Osteocyte (in vitro differentiated cells): ENCODE results near the gene SDK2. TPM values are rescaled to one million over a fixed set of nuclear protein-coding genes. Genes with fewer than 3 reads are reported as not detected.

Experiments used
- DNase-seq: peaks from one replicate; pipeline ENCODE4 v3.0.0; 2021; ENCODE audit warnings: mixed read lengths; ENCODE audit not compliant: unreplicated experiment; ENCODE audit errors: extremely low spot score
- H3K27ac Mint-ChIP-seq: one replicate; pipeline ENCODE4 v1.8.0; 2021; ENCODE audit warnings: mild to moderate bottlenecking, mixed read lengths; ENCODE audit not compliant: unreplicated experiment
- H3K27me3 Mint-ChIP-seq: one replicate; pipeline ENCODE4 v1.8.0; 2021; ENCODE audit warnings: mixed read lengths; ENCODE audit not compliant: unreplicated experiment
- H3K36me3 Mint-ChIP-seq: one replicate; pipeline ENCODE4 v1.8.0; 2021; ENCODE audit warnings: mixed read lengths; ENCODE audit not compliant: unreplicated experiment
- H3K4me1 Mint-ChIP-seq: one replicate; pipeline ENCODE4 v1.8.0; 2021; ENCODE audit warnings: mixed read lengths; ENCODE audit not compliant: unreplicated experiment
- H3K4me3 Mint-ChIP-seq: one replicate; pipeline ENCODE4 v1.8.0; 2021; ENCODE audit warnings: mild to moderate bottlenecking, moderate library complexity, mixed read lengths; ENCODE audit not compliant: unreplicated experiment
- H3K9me3 Mint-ChIP-seq: one replicate; pipeline ENCODE4 v1.8.0; 2021; ENCODE audit warnings: mixed read lengths; ENCODE audit not compliant: unreplicated experiment
- CTCF ChIP-seq: fragments of 200-600 bp; sonication (generic); IDR thresholded peaks from 2 replicates; pipeline ENCODE4 v1.5.0; 2021; ENCODE audit warnings: antibody characterized with exemption, mild to moderate bottlenecking, moderate library complexity
- total RNA-seq: library from RNA; stranded (reverse); gene quantifications from 2 replicates; pipeline ENCODE4 v1.2.1, GENCODE V29; 2021

SDK2 gene
- total RNA-seq, 1 donor from 2014 or later: 16.5 TPM

- no peak for DNase-seq
- peaks cover 9% of the 10 kb centered on the region for H3K27me3 Mint-ChIP-seq
- peaks cover 3% of the 10 kb centered on the region for H3K36me3 Mint-ChIP-seq
- peak overlapping the region; percentile 85 for H3K27ac Mint-ChIP-seq
- no peak for TF ChIP-seq CTCF
- H3K9me3 Mint-ChIP-seq: no peaks in the 10 kb centered on the region
- peak overlapping the region; percentile 80 for H3K4me3 Mint-ChIP-seq
- peaks cover 58% of the 10 kb centered on the region for H3K4me1 Mint-ChIP-seq
Measured at GRCh38 chr17:73641826-73642600, 2.2 kb downstream of the SDK2 start.

GRCh38 chr17:73640691-73641090 lies 3.6 kb downstream of the SDK2 start:
- peak overlapping the region; percentile 85 for H3K27ac Mint-ChIP-seq
- no peak overlapping the region for H3K4me3 Mint-ChIP-seq
- no peaks in the 10 kb centered on the region for H3K9me3 Mint-ChIP-seq

GRCh38 chr17:73639932-73640331 lies 4.3 kb downstream of the SDK2 start:
- no peak for TF ChIP-seq CTCF
- no peaks in the 10 kb centered on the region for H3K9me3 Mint-ChIP-seq
- H3K4me1 Mint-ChIP-seq: peaks cover 54% of the 10 kb centered on the region
- H3K27me3 Mint-ChIP-seq: no peaks in the 10 kb centered on the region
- no peak overlapping the region for H3K4me3 Mint-ChIP-seq
- DNase-seq: no peak
- H3K36me3 Mint-ChIP-seq: peaks cover 3% of the 10 kb centered on the region
- peak overlapping the region; percentile 84 for H3K27ac Mint-ChIP-seq

More at GRCh38 chr17:73640691-73641090, 3.6 kb downstream of the SDK2 start:
- no peaks in the 10 kb centered on the region for H3K27me3 Mint-ChIP-seq
- H3K4me1 Mint-ChIP-seq: peaks cover 58% of the 10 kb centered on the region
- no peak for TF ChIP-seq CTCF
- DNase-seq: no peak
- H3K36me3 Mint-ChIP-seq: peaks cover 3% of the 10 kb centered on the region

GRCh38 chr17:73639322-73639721 lies 4.9 kb downstream of the SDK2 start:
- peaks cover 3% of the 10 kb centered on the region for H3K36me3 Mint-ChIP-seq
- peaks cover 54% of the 10 kb centered on the region for H3K4me1 Mint-ChIP-seq
- H3K27me3 Mint-ChIP-seq: no peaks in the 10 kb centered on the region
- H3K27ac Mint-ChIP-seq: peak overlapping the region; percentile 84
- no peaks in the 10 kb centered on the region for H3K9me3 Mint-ChIP-seq
- no peak overlapping the region for H3K4me3 Mint-ChIP-seq
- no peak for TF ChIP-seq CTCF
- no peak for DNase-seq

GRCh38 chr17:73638556-73638955 lies 5.7 kb downstream of the SDK2 start:
- Mint-ChIP-seq H3K4me1 (peaks cover 49% of the 10 kb centered on the region), H3K4me3 (no peak overlapping the region), H3K27ac (peak overlapping the region; percentile 84), H3K27me3 (no peaks in the 10 kb centered on the region), H3K9me3 (no peaks in the 10 kb centered on the region), H3K36me3 (peaks cover 3% of the 10 kb centered on the region)
- TF ChIP-seq CTCF: no peak
- DNase-seq: no peak
